Cortex of kidney (tissue), 1 donor: ENCODE measurements around the gene RNF41.
"Not testable (repeated sequence)": the region's sequence is repeated elsewhere in the genome, so short reads cannot be mapped to it uniquely, and the experiment has no call there.

ENCODE experiments used
- DNase-seq: peaks from one replicate; lab custom pipeline; 2025; lab: John Stamatoyannopoulos, UW

The RNF41 gene

GRCh38 chr12:56208006-56208405 lies 13.7 kb downstream of the RNF41 start:
- no peak for DNase-seq

- DNase-seq = no peak
These were observed 15.1 kb downstream of the RNF41 start for GRCh38 chr12:56206452-56207166.

GRCh38 chr12:56205445-56205844 lies 16.3 kb downstream of the RNF41 start:
- no peak for DNase-seq

GRCh38 chr12:56204275-56204674 lies 17.4 kb downstream of the RNF41 start:
- DNase-seq = no peak

- DNase-seq = no peak
These were observed 18.9 kb downstream of the RNF41 start for GRCh38 chr12:56202838-56203237.

GRCh38 chr12:56202366-56202765 lies 19.4 kb downstream of the RNF41 start:
- no peak for DNase-seq

GRCh38 chr12:56198836-56199235 lies 22.9 kb downstream of the RNF41 start:
- DNase-seq = no peak

GRCh38 chr12:56197921-56198635 lies 23.6 kb downstream of the RNF41 start:
- no peak for DNase-seq

GRCh38 chr12:56196818-56197550 lies 24.7 kb downstream of the RNF41 start:
- not testable (repeated sequence) for DNase-seq

GRCh38 chr12:56193025-56193578 lies 28.6 kb downstream of the RNF41 start:
- no peak for DNase-seq

- DNase-seq = no peak
These were observed 29.1 kb downstream of the RNF41 start for GRCh38 chr12:56192582-56192981.

GRCh38 chr12:56190695-56191155 lies 31.0 kb downstream of the RNF41 start:
- DNase-seq = no peak

GRCh38 chr12:56189918-56190694 lies 31.6 kb downstream of the RNF41 start:
- no peak for DNase-seq

- no peak for DNase-seq
These were observed 32.4 kb downstream of the RNF41 start, which contains the start of gene SMARCC2 for GRCh38 chr12:56189099-56189917. Gene SMARCC2 (minus strand): TSS chr12:56189483. CDS start chr12:56189461, 22 bp downstream.

- no peak for DNase-seq
These were observed 33.0 kb downstream of the RNF41 start for GRCh38 chr12:56188778-56189098.

GRCh38 chr12:56188131-56188777 lies 33.5 kb downstream of the RNF41 start:
- DNase-seq = no peak

GRCh38 chr12:56186957-56187356 lies 34.8 kb downstream of the RNF41 start:
- DNase-seq = no peak

GRCh38 chr12:56178347-56178746 lies 43.4 kb downstream of the RNF41 start:
- DNase-seq = no peak

- no peak for DNase-seq
These were observed 48.9 kb downstream of the RNF41 start for GRCh38 chr12:56172839-56173238.

GRCh38 chr12:56169229-56169759 lies 52.4 kb downstream of the RNF41 start:
- DNase-seq = no peak
